CD4-positive, alpha-beta memory T cell (primary cell): Measurements from ENCODE around the gene NLRP1. TPM values are rescaled to one million over a fixed set of nuclear protein-coding genes. Genes with fewer than 3 reads are reported as not detected.

Experiments used
- CTCF ChIA-PET: fragments of 350-600 bp; sonication (Branson Sonifier 250); formaldehyde crosslinking; loops from one replicate; lab custom pipeline; 2021; ENCODE audit warnings: inconsistent platforms; ENCODE audit not compliant: partially characterized antibody; lab: Charles Lee
- POLR2A ChIA-PET: fragments of 350-600 bp; sonication (Branson Sonifier 250); formaldehyde crosslinking; loops from one replicate; lab custom pipeline; 2021; ENCODE audit not compliant: partially characterized antibody; lab: Charles Lee
- DNase-seq, 5 donors: peaks; one replicate each; pipeline versions ENCODE4 v3.0.0 to v3.0.0-alpha.2; 2020 to 2022; ENCODE audit warnings: mixed read lengths in 1 of 5
- H3K27ac ChIP-seq: one replicate; pipeline ENCODE4 v1.7.0; 2013; ENCODE audit warnings: low read depth, low read length
- H3K27me3 ChIP-seq: 2 replicates; pipeline ENCODE4 v1.7.0; 2013; ENCODE audit warnings: mild to moderate bottlenecking, low read length, moderate library complexity; ENCODE audit not compliant: insufficient read depth
- H3K36me3 ChIP-seq: 2 replicates; pipeline ENCODE4 v1.7.0; 2013; ENCODE audit warnings: mild to moderate bottlenecking, low read length, moderate library complexity; ENCODE audit not compliant: insufficient read depth
- H3K4me1 ChIP-seq: 2 replicates; pipeline ENCODE4 v1.7.0; 2013; ENCODE audit warnings: mild to moderate bottlenecking, low read length, moderate library complexity; ENCODE audit not compliant: insufficient read depth
- H3K4me3 ChIP-seq, 2 donors: one replicate each; pipeline ENCODE4 v1.7.0; 2013; ENCODE audit warnings: low read length in 2 of 2, mild to moderate bottlenecking in 1 of 2
- H3K9me3 ChIP-seq, 2 donors: one replicate each; pipeline ENCODE4 v1.7.0; 2013; ENCODE audit warnings: low read length in 2 of 2, control low read depth in 1 of 2; ENCODE audit not compliant: control insufficient read depth in 1 of 2
- H3K27ac Mint-ChIP-seq, 7 donors: one replicate each; pipeline ENCODE4 v1.8.0; 2020 to 2021; ENCODE audit warnings: mixed read lengths in 7 of 7, mild to moderate bottlenecking in 6 of 7, inconsistent platforms in 3 of 7, moderate library complexity in 3 of 7
- H3K27me3 Mint-ChIP-seq, 2 donors: one replicate each; pipeline ENCODE4 v1.8.0; 2020 to 2021; ENCODE audit warnings: mixed read lengths in 2 of 2
- H3K36me3 Mint-ChIP-seq, 2 donors: one replicate each; pipeline ENCODE4 v1.8.0; 2020 to 2021; ENCODE audit warnings: mixed read lengths in 2 of 2, inconsistent platforms in 1 of 2, mild to moderate bottlenecking in 1 of 2
- H3K4me1 Mint-ChIP-seq, 4 donors: one replicate each; pipeline ENCODE4 v1.8.0; 2020 to 2021; ENCODE audit warnings: mixed read lengths in 4 of 4, mild to moderate bottlenecking in 1 of 4
- H3K4me3 Mint-ChIP-seq, 8 donors: one replicate each; pipeline ENCODE4 v1.8.0; 2020 to 2021; ENCODE audit warnings: mixed read lengths in 8 of 8, mild to moderate bottlenecking in 7 of 8, moderate library complexity in 6 of 8, inconsistent platforms in 3 of 8
- H3K9me3 Mint-ChIP-seq, 8 donors: one replicate each; pipeline ENCODE4 v1.8.0; 2020 to 2021; ENCODE audit warnings: mixed read lengths in 8 of 8, mild to moderate bottlenecking in 5 of 8, inconsistent platforms in 3 of 8, moderate library complexity in 1 of 8
- intact Hi-C: fragments of 100-400 bp; cut with micrococcal nuclease; formaldehyde crosslinking; loops from one replicate; pipeline ENCODE4 v1.15.1; 2023
- polyA plus RNA-seq, 2 donors: library from polyadenylated mRNA; unstranded; fragments of 300-500 nt; fragmentation: Illumina TruSeq; gene quantifications; one replicate each; pipeline ENCODE4 v1.2.3, GENCODE V29; 2021
- total RNA-seq, 2 experiments: library from RNA; stranded (reverse); gene quantifications; one replicate each; pipeline ENCODE4 v1.2.3, GENCODE V29; 2021

Gene NLRP1
- total and polyA plus RNA-seq, 4 experiments from 2014 or later, result 9.7 to 292 (median 160) TPM

- peaks cover 0 to 3% (median 0%) of the 10 kb centered on the region in 8 donors for H3K9me3 Mint-ChIP-seq
- intact Hi-C loops, result no loop called here
- H3K36me3 ChIP-seq, result peaks cover 53% of the 10 kb centered on the region
- H3K4me1 Mint-ChIP-seq, result peaks cover 17 to 43% (median 27%) of the 10 kb centered on the region in 4 donors
- ChIA-PET POLR2A (interaction anchor here (0.6 to 1.8 kb wide), 2 partner anchors 25 to 847 kb away, joined by 3 to 7 read pairs; partner anchors contain the start of gene NLRP1), CTCF (interaction anchor here (1.0 kb wide), 1 partner anchor 33 kb away, joined by 3 read pairs; no protein-coding TSS in a partner anchor)
- peaks cover 44 to 55% of the 10 kb centered on the region in 2 donors for H3K36me3 Mint-ChIP-seq
- no peaks in the 10 kb centered on the region for H3K9me3 ChIP-seq
- no peak overlapping the region for H3K27ac ChIP-seq
- no peak for DNase-seq
- H3K4me3 Mint-ChIP-seq, result no peak overlapping the region
- peak overlapping the region in 4 of 7 donors; percentile 1 to 48 (median 14) for H3K27ac Mint-ChIP-seq
- no peaks in the 10 kb centered on the region for H3K4me1 ChIP-seq
- H3K27me3 Mint-ChIP-seq, result no peaks in the 10 kb centered on the region
- no peaks in the 10 kb centered on the region for H3K27me3 ChIP-seq
- H3K4me3 ChIP-seq, result no peak overlapping the region
These were observed 25.2 kb downstream of the NLRP1 start for GRCh38 chr17:5558815-5559785.

GRCh38 chr17:5557990-5558389, 26.3 kb downstream of the NLRP1 start:
- DNase-seq, result no peak
- Histone ChIP-seq H3K27ac (no peak overlapping the region), H3K4me3 (no peak overlapping the region), H3K9me3 (no peaks in the 10 kb centered on the region), H3K27me3 (no peaks in the 10 kb centered on the region), H3K4me1 (no peaks in the 10 kb centered on the region), H3K36me3 (peaks cover 62% of the 10 kb centered on the region)
- Mint-ChIP-seq H3K27me3 (no peaks in the 10 kb centered on the region), H3K36me3 (peaks cover 49 to 53% of the 10 kb centered on the region in 2 donors), H3K4me1 (peaks cover 10 to 34% (median 20%) of the 10 kb centered on the region in 4 donors), H3K9me3 (no peaks in the 10 kb centered on the region), H3K27ac (no peak overlapping the region), H3K4me3 (no peak overlapping the region)
- POLR2A ChIA-PET, result no interaction called here
- intact Hi-C loops, result no loop called here
- CTCF ChIA-PET, result interaction anchor here (1.3 kb wide), 1 partner anchor 30 kb away, joined by 3 read pairs; no protein-coding TSS in a partner anchor

- ChIA-PET CTCF (interaction anchor here (1.3 kb wide), 1 partner anchor 30 kb away, joined by 3 read pairs; no protein-coding TSS in a partner anchor), POLR2A (no interaction called here)
- peaks cover 66% of the 10 kb centered on the region for H3K36me3 ChIP-seq
- Mint-ChIP-seq H3K36me3 (peaks cover 52 to 55% of the 10 kb centered on the region in 2 donors), H3K9me3 (no peaks in the 10 kb centered on the region), H3K27ac (peak overlapping the region in 3 of 7 donors; percentile 18 to 31 (median 19)), H3K27me3 (no peaks in the 10 kb centered on the region), H3K4me1 (peaks cover 10 to 33% (median 20%) of the 10 kb centered on the region in 4 donors), H3K4me3 (no peak overlapping the region)
- H3K27me3 ChIP-seq, result no peaks in the 10 kb centered on the region
- intact Hi-C loops, result no loop called here
- DNase-seq, result no peak
- no peak overlapping the region for H3K4me3 ChIP-seq
- H3K9me3 ChIP-seq, result no peaks in the 10 kb centered on the region
- H3K4me1 ChIP-seq, result no peaks in the 10 kb centered on the region
- no peak overlapping the region for H3K27ac ChIP-seq
These were observed 26.8 kb downstream of the NLRP1 start for GRCh38 chr17:5557485-5557884.

GRCh38 chr17:5555254-5555653, 29.1 kb downstream of the NLRP1 start:
- Histone ChIP-seq H3K36me3 (peaks cover 57% of the 10 kb centered on the region), H3K9me3 (no peaks in the 10 kb centered on the region), H3K27me3 (no peaks in the 10 kb centered on the region), H3K4me1 (no peaks in the 10 kb centered on the region), H3K4me3 (no peak overlapping the region), H3K27ac (no peak overlapping the region)
- ChIA-PET POLR2A (interaction anchor here (1.3 to 1.4 kb wide), 2 partner anchors 28 to 29 kb away, joined by 4 read pairs; partner anchors contain the start of gene NLRP1), CTCF (interaction anchor here (0.7 to 1.1 kb wide), 2 partner anchors 42 to 116 kb away, joined by 3 read pairs; no protein-coding TSS in a partner anchor)
- H3K4me1 Mint-ChIP-seq, result peaks cover 12 to 39% (median 20%) of the 10 kb centered on the region in 4 donors
- H3K27ac Mint-ChIP-seq, result peak overlapping the region in 3 of 7 donors; percentile 27 to 92 (median 79)
- intact Hi-C loops, result no loop called here
- peaks cover 67% of the 10 kb centered on the region in 2 donors for H3K36me3 Mint-ChIP-seq
- DNase-seq, result no peak
- H3K27me3 Mint-ChIP-seq, result no peaks in the 10 kb centered on the region
- no peak overlapping the region for H3K4me3 Mint-ChIP-seq
- no peaks in the 10 kb centered on the region for H3K9me3 Mint-ChIP-seq

GRCh38 chr17:5553479-5553878, 30.8 kb downstream of the NLRP1 start:
- peaks cover 53% of the 10 kb centered on the region for H3K36me3 ChIP-seq
- Mint-ChIP-seq H3K4me3 (no peak overlapping the region), H3K27me3 (no peaks in the 10 kb centered on the region), H3K27ac (peak overlapping the region in 2 of 7 donors; percentile 14 to 87), H3K36me3 (peaks cover 60 to 66% of the 10 kb centered on the region in 2 donors), H3K4me1 (peaks cover 11 to 40% (median 22%) of the 10 kb centered on the region in 4 donors), H3K9me3 (no peaks in the 10 kb centered on the region)
- H3K4me3 ChIP-seq, result no peak overlapping the region
- no peaks in the 10 kb centered on the region for H3K27me3 ChIP-seq
- intact Hi-C loops, result no loop called here
- no peaks in the 10 kb centered on the region for H3K9me3 ChIP-seq
- no peaks in the 10 kb centered on the region for H3K4me1 ChIP-seq
- no peak overlapping the region for H3K27ac ChIP-seq
- ChIA-PET CTCF (no interaction called here), POLR2A (no interaction called here)
- DNase-seq, result no peak

- intact Hi-C loops, result no loop called here
- Histone ChIP-seq H3K4me1 (no peaks in the 10 kb centered on the region), H3K4me3 (no peak overlapping the region), H3K27ac (no peak overlapping the region), H3K9me3 (no peaks in the 10 kb centered on the region), H3K36me3 (peaks cover 53% of the 10 kb centered on the region), H3K27me3 (no peaks in the 10 kb centered on the region)
- no peak for DNase-seq
- H3K9me3 Mint-ChIP-seq, result no peaks in the 10 kb centered on the region
- peak overlapping the region in 4 of 7 donors; percentile 14 to 89 (median 72) for H3K27ac Mint-ChIP-seq
- peaks cover 62 to 67% of the 10 kb centered on the region in 2 donors for H3K36me3 Mint-ChIP-seq
- H3K4me1 Mint-ChIP-seq, result peaks cover 16 to 42% (median 25%) of the 10 kb centered on the region in 4 donors
- no peaks in the 10 kb centered on the region for H3K27me3 Mint-ChIP-seq
- CTCF ChIA-PET, result no interaction called here
- POLR2A ChIA-PET, result interaction anchor here (1.0 kb wide), 1 partner anchor 133 kb away, joined by 4 read pairs; the partner anchor contains the start of gene NUP88
- H3K4me3 Mint-ChIP-seq, result no peak overlapping the region
These were observed 31.5 kb downstream of the NLRP1 start for GRCh38 chr17:5552841-5553240.
